Measurements from ENCODE around the gene OPN3.
"Not testable (repeated sequence)": the region's sequence is repeated elsewhere in the genome, so short reads cannot be mapped to it uniquely, and the experiment has no call there.

The OPN3 gene

GRCh38 chr1:241640149-241640866 is at the start of gene OPN3, which contains the start of gene CHML:
Gene OPN3 (minus strand): TSS chr1:241640369. CDS start chr1:241640254, 115 bp downstream.
Gene CHML (minus strand): TSS chr1:241640369. CDS start chr1:241635766, 4,603 bp downstream.
- Mint-ChIP-seq H3K27ac (ENCODE audit: low read depth) (peak within 1 kb of the TSS; percentile 66), H3K27me3 (no peaks in the 10 kb centered on the region)

GRCh38 chr1:241688940-241689368 is 48.8 kb upstream of the OPN3 start:
- H3K36me3 Mint-ChIP-seq (ENCODE audit: insufficient read depth) = no peaks in the 10 kb centered on the region
- H3K27me3 Mint-ChIP-seq = peaks cover 30% of the 10 kb centered on the region
- no peak for ATAC-seq (replicated peaks; ENCODE audit: extremely low read depth, poor library complexity, severe bottlenecking)
- H3K4me1 Mint-ChIP-seq = no peaks in the 10 kb centered on the region
- H3K27ac Mint-ChIP-seq (ENCODE audit: low read depth) = no peak overlapping the region
- DNase-seq (ENCODE audit: low spot score in 2 of 2) = no peak
- no peaks in the 10 kb centered on the region for H3K9me3 Mint-ChIP-seq
- no peak overlapping the region for H3K4me3 Mint-ChIP-seq

More at GRCh38 chr1:241640149-241640866, at the start of gene OPN3, which contains the start of gene CHML:
- ATAC-seq (replicated peaks; ENCODE audit: extremely low read depth, poor library complexity, severe bottlenecking) (peak; percentile 92), DNase-seq (ENCODE audit: low spot score in 2 of 2) (peak; percentile 65 to 70)
- Mint-ChIP-seq H3K4me1 (peaks cover 28% of the 10 kb centered on the region), H3K36me3 (ENCODE audit: insufficient read depth) (peaks cover 8% of the 10 kb centered on the region), H3K4me3 (peak within 1 kb of the TSS; percentile 81), H3K9me3 (no peaks in the 10 kb centered on the region)

DNA sequence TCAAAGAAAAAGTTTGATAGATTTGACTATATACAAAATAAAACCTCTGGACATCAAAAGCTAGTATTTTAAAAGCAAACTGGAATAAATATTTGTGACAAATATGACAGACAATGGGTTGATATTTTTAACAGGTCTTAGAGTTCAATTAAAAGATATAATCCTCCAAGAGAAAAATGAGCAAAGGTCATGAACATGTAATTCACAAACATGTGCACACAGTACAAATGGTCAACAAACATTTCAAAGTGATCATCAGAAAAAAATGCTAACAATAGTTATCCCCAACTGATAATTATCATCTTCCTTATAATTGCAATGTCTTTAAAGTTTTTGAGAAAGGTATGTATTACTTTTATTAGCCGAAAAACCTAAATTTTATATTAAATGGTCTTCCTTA is 43.9 kb upstream of the OPN3 start:
- no peak for DNase-seq (ENCODE audit: low spot score in 2 of 2)
- no peaks in the 10 kb centered on the region for H3K9me3 Mint-ChIP-seq
- H3K4me3 Mint-ChIP-seq = no peak overlapping the region
- H3K27ac Mint-ChIP-seq (ENCODE audit: low read depth) = no peak overlapping the region
- H3K27me3 Mint-ChIP-seq = peaks cover 50% of the 10 kb centered on the region
- no peaks in the 10 kb centered on the region for H3K36me3 Mint-ChIP-seq (ENCODE audit: insufficient read depth)
- ATAC-seq (replicated peaks; ENCODE audit: extremely low read depth, poor library complexity, severe bottlenecking) = no peak
- H3K4me1 Mint-ChIP-seq = no peaks in the 10 kb centered on the region

GRCh38 chr1:241682921-241683320 is 42.8 kb upstream of the OPN3 start:
- Mint-ChIP-seq H3K27me3 (peaks cover 38% of the 10 kb centered on the region), H3K36me3 (ENCODE audit: insufficient read depth) (no peaks in the 10 kb centered on the region), H3K9me3 (no peaks in the 10 kb centered on the region), H3K4me3 (no peak overlapping the region), H3K27ac (ENCODE audit: low read depth) (no peak overlapping the region), H3K4me1 (peaks cover 1% of the 10 kb centered on the region)
- ATAC-seq (replicated peaks; ENCODE audit: extremely low read depth, poor library complexity, severe bottlenecking) = no peak
- DNase-seq (ENCODE audit: low spot score in 2 of 2) = no peak

GRCh38 chr1:241681861-241682448 is 41.8 kb upstream of the OPN3 start:
- H3K4me3 Mint-ChIP-seq; H3K27ac Mint-ChIP-seq (ENCODE audit: low read depth); H3K4me1 Mint-ChIP-seq; ATAC-seq (replicated peaks; ENCODE audit: extremely low read depth, poor library complexity, severe bottlenecking); H3K36me3 Mint-ChIP-seq (ENCODE audit: insufficient read depth); H3K9me3 Mint-ChIP-seq; DNase-seq (ENCODE audit: low spot score in 2 of 2): not testable (repeated sequence)
- H3K27me3 Mint-ChIP-seq = peaks cover 34% of the 10 kb centered on the region

GRCh38 chr1:241679961-241680360 is 39.8 kb upstream of the OPN3 start:
- H3K36me3 Mint-ChIP-seq (ENCODE audit: insufficient read depth) = peaks cover under 1% of the 10 kb centered on the region
- H3K4me3 Mint-ChIP-seq = no peak overlapping the region
- H3K9me3 Mint-ChIP-seq = no peaks in the 10 kb centered on the region
- H3K27me3 Mint-ChIP-seq = peaks cover 34% of the 10 kb centered on the region
- no peak for DNase-seq (ENCODE audit: low spot score in 2 of 2)
- H3K27ac Mint-ChIP-seq (ENCODE audit: low read depth) = no peak overlapping the region
- H3K4me1 Mint-ChIP-seq = peaks cover 8% of the 10 kb centered on the region
- no peak for ATAC-seq (replicated peaks; ENCODE audit: extremely low read depth, poor library complexity, severe bottlenecking)

DNA sequence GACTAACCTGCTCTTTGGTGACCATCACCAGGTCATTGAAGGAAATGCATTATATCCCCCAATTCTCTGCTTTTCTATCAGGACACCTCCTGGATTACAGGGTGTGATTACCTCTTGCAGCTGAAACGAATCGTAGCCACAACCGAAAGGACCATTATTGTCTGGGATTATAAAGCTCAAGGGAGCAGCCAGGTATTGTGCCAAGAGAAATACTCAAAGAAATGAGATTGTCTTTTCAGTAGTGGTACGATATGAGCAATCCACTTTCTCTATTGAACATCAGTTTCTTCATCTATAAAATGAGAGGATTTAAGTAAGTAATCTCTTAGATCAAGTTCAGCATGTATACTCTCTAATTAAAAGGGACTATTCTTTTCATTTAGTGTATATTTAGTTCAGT is 39.2 kb upstream of the OPN3 start:
- Mint-ChIP-seq H3K4me3 (no peak overlapping the region), H3K9me3 (no peaks in the 10 kb centered on the region), H3K36me3 (ENCODE audit: insufficient read depth) (peaks cover 1% of the 10 kb centered on the region), H3K27me3 (peaks cover 34% of the 10 kb centered on the region), H3K4me1 (peaks cover 8% of the 10 kb centered on the region), H3K27ac (ENCODE audit: low read depth) (no peak overlapping the region)
- no peak for DNase-seq (ENCODE audit: low spot score in 2 of 2)
- no peak for ATAC-seq (replicated peaks; ENCODE audit: extremely low read depth, poor library complexity, severe bottlenecking)

DNA sequence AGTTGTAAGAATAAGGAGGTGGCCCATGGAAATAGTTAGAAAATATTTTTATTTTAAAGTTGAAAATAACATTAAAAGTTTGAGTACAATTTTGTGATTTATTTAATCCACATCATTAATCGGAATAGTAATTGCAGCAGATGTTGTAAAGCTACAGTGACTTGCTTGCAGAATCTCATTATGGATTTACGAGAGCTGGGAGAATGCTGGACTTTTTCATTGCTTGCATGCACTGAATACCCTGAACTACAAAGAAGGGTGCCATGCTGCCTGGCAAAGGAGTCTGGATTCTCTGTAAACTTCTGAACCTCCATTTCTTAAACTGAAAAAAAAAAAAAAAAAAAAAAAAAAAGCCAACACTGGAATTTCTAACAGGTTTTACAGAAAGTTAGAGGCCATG is 38.4 kb upstream of the OPN3 start:
- Mint-ChIP-seq H3K27me3 (peaks cover 31% of the 10 kb centered on the region), H3K27ac (ENCODE audit: low read depth) (no peak overlapping the region), H3K4me1 (peaks cover 8% of the 10 kb centered on the region), H3K4me3 (no peak overlapping the region), H3K9me3 (no peaks in the 10 kb centered on the region), H3K36me3 (ENCODE audit: insufficient read depth) (peaks cover 1% of the 10 kb centered on the region)
- DNase-seq (ENCODE audit: low spot score in 2 of 2) (no peak), ATAC-seq (replicated peaks; ENCODE audit: extremely low read depth, poor library complexity, severe bottlenecking) (no peak)

- DNase-seq (ENCODE audit: low spot score in 2 of 2) (no peak), ATAC-seq (replicated peaks; ENCODE audit: extremely low read depth, poor library complexity, severe bottlenecking) (peak; percentile 91)
- Mint-ChIP-seq H3K36me3 (ENCODE audit: insufficient read depth) (peaks cover 1% of the 10 kb centered on the region), H3K4me1 (peaks cover 8% of the 10 kb centered on the region), H3K27me3 (peaks cover 26% of the 10 kb centered on the region), H3K4me3 (peak overlapping the region; percentile 62), H3K9me3 (no peaks in the 10 kb centered on the region), H3K27ac (ENCODE audit: low read depth) (peak overlapping the region; percentile 42)
Measured at GRCh38 chr1:241677201-241677600, 37.0 kb upstream of the OPN3 start.

DNA sequence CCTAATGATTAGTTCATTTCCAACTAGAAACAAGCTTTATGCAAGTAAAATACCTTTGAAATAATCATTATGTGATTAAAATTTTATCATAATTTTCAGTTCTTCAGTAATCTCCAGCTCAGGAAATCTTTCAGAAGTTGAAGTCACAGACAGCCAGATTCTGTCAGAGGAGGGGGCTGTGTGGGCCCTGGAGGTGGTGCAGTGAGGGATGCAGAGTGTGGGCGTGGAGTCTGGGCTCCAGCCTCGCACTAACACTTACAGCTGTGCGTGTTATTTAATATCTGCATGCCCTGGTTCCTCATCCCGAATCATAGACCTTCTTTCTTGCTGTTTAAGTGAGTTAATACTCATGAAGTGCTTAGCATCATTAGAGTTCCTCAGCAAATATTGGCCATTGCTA is 35.8 kb upstream of the OPN3 start:
- Mint-ChIP-seq H3K27ac (ENCODE audit: low read depth) (no peak overlapping the region), H3K9me3 (no peaks in the 10 kb centered on the region), H3K4me1 (peaks cover 8% of the 10 kb centered on the region), H3K27me3 (peaks cover 25% of the 10 kb centered on the region), H3K4me3 (no peak overlapping the region), H3K36me3 (ENCODE audit: insufficient read depth) (peaks cover 1% of the 10 kb centered on the region)
- ATAC-seq (replicated peaks; ENCODE audit: extremely low read depth, poor library complexity, severe bottlenecking) = no peak
- no peak for DNase-seq (ENCODE audit: low spot score in 2 of 2)

DNA sequence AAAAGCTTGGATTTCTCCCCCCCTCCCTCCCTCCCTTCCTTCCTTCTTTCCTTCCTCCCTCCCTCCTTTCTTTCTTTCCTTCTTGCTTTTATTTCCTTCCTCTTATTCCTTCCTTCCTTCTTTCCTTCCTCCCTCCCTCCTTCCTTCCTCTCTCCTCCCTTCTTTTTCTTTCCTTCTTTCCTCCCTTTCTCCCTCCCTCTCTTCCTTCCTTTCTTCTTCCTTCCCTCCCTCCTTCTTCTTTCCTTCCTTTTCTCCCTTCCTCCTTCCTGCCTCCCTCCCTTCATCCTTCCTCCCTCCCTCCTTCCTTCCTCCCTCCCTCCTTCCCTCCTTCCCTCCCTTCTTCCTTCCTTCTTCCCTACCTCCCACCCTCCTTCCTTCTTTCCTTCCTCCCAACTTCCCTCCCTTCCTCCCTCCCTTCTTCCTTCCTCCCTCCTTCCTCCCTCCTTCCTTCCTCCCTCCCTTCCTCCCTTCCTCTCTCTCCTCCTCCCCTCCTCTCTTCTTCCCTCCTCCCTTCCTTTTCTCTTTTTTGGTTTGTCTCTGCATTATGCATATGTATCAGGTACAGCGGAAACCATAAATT is 34.7 kb upstream of the OPN3 start:
- Mint-ChIP-seq H3K27ac (ENCODE audit: low read depth) (no peak overlapping the region), H3K27me3 (peaks cover 20% of the 10 kb centered on the region), H3K4me1 (peaks cover 8% of the 10 kb centered on the region), H3K36me3 (ENCODE audit: insufficient read depth) (peaks cover 1% of the 10 kb centered on the region), H3K9me3 (no peaks in the 10 kb centered on the region), H3K4me3 (no peak overlapping the region)
- DNase-seq (ENCODE audit: low spot score in 2 of 2) (no peak), ATAC-seq (replicated peaks; ENCODE audit: extremely low read depth, poor library complexity, severe bottlenecking) (no peak)

- Mint-ChIP-seq H3K27me3 (peaks cover 20% of the 10 kb centered on the region), H3K9me3 (no peaks in the 10 kb centered on the region), H3K4me1 (peaks cover under 1% of the 10 kb centered on the region), H3K4me3 (no peak overlapping the region), H3K36me3 (ENCODE audit: insufficient read depth) (peaks cover 1% of the 10 kb centered on the region), H3K27ac (ENCODE audit: low read depth) (no peak overlapping the region)
- ATAC-seq (replicated peaks; ENCODE audit: extremely low read depth, poor library complexity, severe bottlenecking) (no peak), DNase-seq (ENCODE audit: low spot score in 2 of 2) (no peak)
Measured at GRCh38 chr1:241672301-241672700, 32.1 kb upstream of the OPN3 start.

- no peak overlapping the region for H3K27ac Mint-ChIP-seq (ENCODE audit: low read depth)
- ATAC-seq (replicated peaks; ENCODE audit: extremely low read depth, poor library complexity, severe bottlenecking) (no peak), DNase-seq (ENCODE audit: low spot score in 2 of 2) (no peak)
- H3K27me3 Mint-ChIP-seq = peaks cover 4% of the 10 kb centered on the region
- H3K4me3 Mint-ChIP-seq = no peak overlapping the region
- peaks cover 1% of the 10 kb centered on the region for H3K36me3 Mint-ChIP-seq (ENCODE audit: insufficient read depth)
- H3K4me1 Mint-ChIP-seq = no peaks in the 10 kb centered on the region
- no peaks in the 10 kb centered on the region for H3K9me3 Mint-ChIP-seq
Measured at GRCh38 chr1:241666419-241666818, 26.2 kb upstream of the OPN3 start.

All from central memory CD8-positive, alpha-beta T cell (primary cell).